HG03280 (cell line): ENCODE measurements around the gene DFFA.

Source experiments
- ATAC-seq: cut with Tn5 transposase; IDR thresholded peaks from one replicate; pipeline ENCODE4 v1.9.1; 2021; ENCODE audit warnings: mild to moderate bottlenecking, moderate library complexity; ENCODE audit not compliant: unreplicated experiment

Gene DFFA

GRCh38 chr1:10472220-10473144 lies at the start of gene DFFA:
Gene DFFA (minus strand): TSS chr1:10472529. CDS start chr1:10472458, 71 bp downstream.
- ATAC-seq, result peak; percentile 78

- ATAC-seq, result no peak
These were observed 49.3 kb upstream of the DFFA start for GRCh38 chr1:10521537-10522157.

GRCh38 chr1:10520952-10521351 lies 48.6 kb upstream of the DFFA start:
- ATAC-seq, result no peak

- no peak for ATAC-seq
These were observed 48.2 kb upstream of the DFFA start for GRCh38 chr1:10520497-10520896.

- no peak for ATAC-seq
These were observed 46.7 kb upstream of the DFFA start for GRCh38 chr1:10519016-10519417.

- ATAC-seq, result no peak
These were observed 45.3 kb upstream of the DFFA start for GRCh38 chr1:10517677-10517982.

- no peak for ATAC-seq
These were observed 44.8 kb upstream of the DFFA start for GRCh38 chr1:10516925-10517676.

GRCh38 chr1:10515976-10516750 lies 43.8 kb upstream of the DFFA start:
- ATAC-seq, result no peak

GRCh38 chr1:10515301-10515975 lies 43.1 kb upstream of the DFFA start:
- ATAC-seq, result no peak

GRCh38 chr1:10514490-10515235 lies 42.3 kb upstream of the DFFA start:
- ATAC-seq, result no peak

GRCh38 chr1:10513199-10513598 lies 40.9 kb upstream of the DFFA start:
- no peak for ATAC-seq

GRCh38 chr1:10511494-10511885 lies 39.2 kb upstream of the DFFA start:
- no peak for ATAC-seq

GRCh38 chr1:10510520-10511493 lies 38.5 kb upstream of the DFFA start:
- peak; percentile 88 for ATAC-seq

GRCh38 chr1:10509809-10510509 lies 37.6 kb upstream of the DFFA start:
- ATAC-seq, result no peak

- ATAC-seq, result no peak
These were observed 36.2 kb upstream of the DFFA start for GRCh38 chr1:10508511-10508951.

GRCh38 chr1:10507111-10507879 lies 35.0 kb upstream of the DFFA start:
- ATAC-seq, result peak; percentile 43

- no peak for ATAC-seq
These were observed 34.3 kb upstream of the DFFA start for GRCh38 chr1:10506677-10507047.
